ENCODE results near the gene KCNIP3.

KCNIP3 gene

GRCh38 chr2:95301186-95301585 is 4.0 kb downstream of the KCNIP3 start:
- no peaks in the 10 kb centered on the region for H3K27me3 ChIP-seq (ENCODE audit: low read depth, low read length)
- peaks cover 14% of the 10 kb centered on the region for H3K4me1 ChIP-seq (ENCODE audit: low read length)
- no peaks in the 10 kb centered on the region for H3K9me3 ChIP-seq (ENCODE audit: insufficient read depth, low read length)
- H3K9ac ChIP-seq (ENCODE audit: low read length) = no peak overlapping the region
- no peak overlapping the region for H3K27ac ChIP-seq (ENCODE audit: low read length)
- H3K79me2 ChIP-seq (ENCODE audit: low read length) = no peaks in the 10 kb centered on the region
- no peak overlapping the region for H2AFZ ChIP-seq (ENCODE audit: low read depth, low read length)
- H3K4me3 ChIP-seq (ENCODE audit: low read length) = no peak overlapping the region
- H3K36me3 ChIP-seq (replicated peaks; ENCODE audit: low read depth, low read length) = no peaks in the 10 kb centered on the region
- no peak overlapping the region for H3K4me2 ChIP-seq (ENCODE audit: low read length)
- no peaks in the 10 kb centered on the region for H4K20me1 ChIP-seq (ENCODE audit: insufficient read depth, low read length)
- TF ChIP-seq EZH2phosphoT487 (IDR thresholded peaks at IDR 0.05; ENCODE audit: low read depth) (no peak), CTCF (IDR thresholded peaks at IDR 0.05; ENCODE audit: low read depth, low read length) (no peak)

- Histone ChIP-seq H3K4me3 (ENCODE audit: low read length) (no peak overlapping the region), H3K9me3 (ENCODE audit: insufficient read depth, low read length) (no peaks in the 10 kb centered on the region), H3K36me3 (replicated peaks; ENCODE audit: low read depth, low read length) (no peaks in the 10 kb centered on the region), H3K4me1 (ENCODE audit: low read length) (peaks cover 14% of the 10 kb centered on the region), H3K27me3 (ENCODE audit: low read depth, low read length) (no peaks in the 10 kb centered on the region), H3K79me2 (ENCODE audit: low read length) (no peaks in the 10 kb centered on the region), H4K20me1 (ENCODE audit: insufficient read depth, low read length) (no peaks in the 10 kb centered on the region), H3K9ac (ENCODE audit: low read length) (no peak overlapping the region), H3K27ac (ENCODE audit: low read length) (no peak overlapping the region), H2AFZ (ENCODE audit: low read depth, low read length) (no peak overlapping the region), H3K4me2 (ENCODE audit: low read length) (no peak overlapping the region)
- TF ChIP-seq EZH2phosphoT487 (IDR thresholded peaks at IDR 0.05; ENCODE audit: low read depth) (no peak), CTCF (IDR thresholded peaks at IDR 0.05; ENCODE audit: low read depth, low read length) (no peak)
These were observed 4.9 kb downstream of the KCNIP3 start for GRCh38 chr2:95301876-95302641.

GRCh38 chr2:95303191-95303919 is 6.2 kb downstream of the KCNIP3 start:
- H3K9ac ChIP-seq (ENCODE audit: low read length) = no peak overlapping the region
- H4K20me1 ChIP-seq (ENCODE audit: insufficient read depth, low read length) = no peaks in the 10 kb centered on the region
- H3K36me3 ChIP-seq (replicated peaks; ENCODE audit: low read depth, low read length) = no peaks in the 10 kb centered on the region
- H3K4me2 ChIP-seq (ENCODE audit: low read length) = no peak overlapping the region
- TF ChIP-seq EZH2phosphoT487 (IDR thresholded peaks at IDR 0.05; ENCODE audit: low read depth) = no peak
- no peak for TF ChIP-seq CTCF (IDR thresholded peaks at IDR 0.05; ENCODE audit: low read depth, low read length)
- no peaks in the 10 kb centered on the region for H3K9me3 ChIP-seq (ENCODE audit: insufficient read depth, low read length)
- H3K27ac ChIP-seq (ENCODE audit: low read length) = no peak overlapping the region
- peaks cover 14% of the 10 kb centered on the region for H3K4me1 ChIP-seq (ENCODE audit: low read length)
- H3K79me2 ChIP-seq (ENCODE audit: low read length) = no peaks in the 10 kb centered on the region
- no peaks in the 10 kb centered on the region for H3K27me3 ChIP-seq (ENCODE audit: low read depth, low read length)
- no peak overlapping the region for H2AFZ ChIP-seq (ENCODE audit: low read depth, low read length)
- H3K4me3 ChIP-seq (ENCODE audit: low read length) = no peak overlapping the region

DNA sequence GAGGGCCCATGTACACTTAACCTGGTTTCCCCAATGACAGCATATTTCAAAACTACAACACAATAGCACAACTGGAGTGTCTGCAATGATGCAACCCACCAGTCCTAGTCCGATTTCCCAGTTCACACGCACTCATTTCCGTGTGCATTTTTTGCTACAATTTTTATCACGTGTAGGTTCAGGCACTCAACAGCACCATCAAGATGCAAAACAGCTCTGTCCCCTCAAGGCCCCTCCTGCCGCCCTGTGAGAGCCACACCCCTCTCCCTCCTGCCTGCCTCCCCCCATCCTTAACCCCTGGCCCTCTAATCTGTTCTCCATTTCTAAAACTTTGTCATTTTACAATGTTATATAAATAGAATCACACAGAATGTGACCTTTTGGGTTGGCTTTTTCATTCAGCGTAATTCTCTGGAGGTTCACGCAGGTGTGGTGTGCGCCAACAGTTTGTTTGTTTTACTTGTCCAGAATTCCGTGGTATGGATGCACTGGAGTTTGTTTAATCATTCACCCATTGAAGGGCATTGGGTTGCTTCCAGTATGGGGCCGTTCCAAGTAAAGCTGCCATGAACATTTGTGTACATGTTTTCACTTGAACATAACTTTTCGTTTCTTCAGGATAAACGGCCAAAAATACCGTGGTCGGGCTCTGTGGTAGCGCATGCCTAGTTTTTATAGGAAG is 8.4 kb downstream of the KCNIP3 start:
- H3K79me2 ChIP-seq (ENCODE audit: low read length) = no peaks in the 10 kb centered on the region
- no peaks in the 10 kb centered on the region for H4K20me1 ChIP-seq (ENCODE audit: insufficient read depth, low read length)
- H3K36me3 ChIP-seq (replicated peaks; ENCODE audit: low read depth, low read length) = no peaks in the 10 kb centered on the region
- TF ChIP-seq EZH2phosphoT487 (IDR thresholded peaks at IDR 0.05; ENCODE audit: low read depth) (no peak), CTCF (IDR thresholded peaks at IDR 0.05; ENCODE audit: low read depth, low read length) (no peak)
- no peaks in the 10 kb centered on the region for H3K9me3 ChIP-seq (ENCODE audit: insufficient read depth, low read length)
- H3K4me2 ChIP-seq (ENCODE audit: low read length) = no peak overlapping the region
- no peak overlapping the region for H3K9ac ChIP-seq (ENCODE audit: low read length)
- no peaks in the 10 kb centered on the region for H3K27me3 ChIP-seq (ENCODE audit: low read depth, low read length)
- no peak overlapping the region for H3K27ac ChIP-seq (ENCODE audit: low read length)
- H2AFZ ChIP-seq (ENCODE audit: low read depth, low read length) = no peak overlapping the region
- peaks cover 7% of the 10 kb centered on the region for H3K4me1 ChIP-seq (ENCODE audit: low read length)
- no peak overlapping the region for H3K4me3 ChIP-seq (ENCODE audit: low read length)
